T-cell (primary cell): ENCODE results near the gene CEP350. TPM values are rescaled to one million over a fixed set of nuclear protein-coding genes. Genes with fewer than 3 reads are reported as not detected.

Source experiments
- ATAC-seq, 4 experiments: fragments of 200-7000 bp in 3 of 4; fragments of 150-1000 bp in 1 of 4; cut with Tn5 transposase; replicated peaks in 1 of 4; 1 replicate in 3 of 4; 2 replicates in 1 of 4; pipeline ENCODE4 v1.10.0; 2021; ENCODE audit warnings: moderate library complexity in 3 of 4, mild to moderate bottlenecking in 2 of 4, moderate number of reproducible peaks in 1 of 4
- CTCF ChIA-PET, 2 donors: fragments of 300-600 bp; sonication (Branson Sonifier 250); formaldehyde crosslinking; loops; one replicate each; lab custom pipeline; 2022; ENCODE audit warnings: antibody characterized with exemption in 2 of 2; lab: Charles Lee
- POLR2A ChIA-PET, 2 donors: fragments of 300-600 bp; sonication (Branson Sonifier 250); formaldehyde crosslinking; loops; one replicate each; lab custom pipeline; 2022; ENCODE audit warnings: antibody characterized with exemption in 2 of 2; lab: Charles Lee
- DNase-seq, 35 experiments: peaks; one replicate each; pipeline versions ENCODE4 v3.0.0 to v3.0.0-alpha.2; 2013 to 2023
- H3K27ac ChIP-seq: one replicate; pipeline ENCODE4 v1.5.1; 2013; ENCODE audit warnings: low read length
- H3K27me3 ChIP-seq, 2 experiments: replicated peaks in 1 of 2; 1 replicate in 1 of 2; 2 replicates in 1 of 2; pipeline versions ENCODE4 v1.6.1 to v1.7.0; 2013; ENCODE audit warnings: low read length in 1 of 2, mixed read lengths in 1 of 2; ENCODE audit not compliant: control insufficient read depth in 2 of 2, insufficient read depth in 2 of 2; ENCODE audit errors: extremely low read depth in 1 of 2
- H3K36me3 ChIP-seq, 2 donors: 1 replicate in 1 of 2; 2 replicates in 1 of 2; pipeline versions ENCODE4 v1.6.1 to v1.7.0; 2013; ENCODE audit warnings: low read length in 1 of 2; ENCODE audit not compliant: control insufficient read depth in 2 of 2, insufficient read depth in 1 of 2; ENCODE audit errors: extremely low read depth in 1 of 2
- H3K4me1 ChIP-seq, 2 experiments: 1 replicate in 1 of 2; 2 replicates in 1 of 2; pipeline versions ENCODE4 v1.6.1 to v1.7.0; 2013; ENCODE audit warnings: low read length in 2 of 2, mixed read lengths in 1 of 2; ENCODE audit not compliant: insufficient read depth in 2 of 2, control insufficient read depth in 1 of 2; ENCODE audit errors: extremely low read depth in 1 of 2
- H3K4me3 ChIP-seq, 2 donors: 1 replicate in 1 of 2; 2 replicates in 1 of 2; pipeline versions ENCODE4 v1.5.1 to v1.7.0; 2013; ENCODE audit warnings: mild to moderate bottlenecking in 2 of 2, low read length in 1 of 2, moderate library complexity in 1 of 2; ENCODE audit not compliant: control insufficient read depth in 1 of 2; ENCODE audit errors: extremely low read depth in 1 of 2
- H3K9me3 ChIP-seq: 2 replicates; pipeline ENCODE4 v1.7.0; 2013
- H3K27ac Mint-ChIP-seq, 2 donors: one replicate each; pipeline ENCODE4 v1.8.0; 2020 to 2021; ENCODE audit warnings: mild to moderate bottlenecking in 2 of 2, mixed read lengths in 2 of 2
- H3K27me3 Mint-ChIP-seq, 2 donors: one replicate each; pipeline ENCODE4 v1.8.0; 2021 to 2022; ENCODE audit warnings: mixed read lengths in 2 of 2
- H3K36me3 Mint-ChIP-seq: one replicate; pipeline ENCODE4 v1.8.0; 2021; ENCODE audit warnings: mixed read lengths
- H3K4me1 Mint-ChIP-seq, 3 donors: one replicate each; pipeline ENCODE4 v1.8.0; 2020 to 2022; ENCODE audit warnings: mixed read lengths in 3 of 3, mild to moderate bottlenecking in 1 of 3
- H3K4me3 Mint-ChIP-seq, 3 donors: one replicate each; pipeline ENCODE4 v1.8.0; 2020 to 2022; ENCODE audit warnings: mild to moderate bottlenecking in 3 of 3, mixed read lengths in 3 of 3, moderate library complexity in 3 of 3
- H3K9me3 Mint-ChIP-seq, 3 donors: one replicate each; pipeline ENCODE4 v1.8.0; 2020 to 2022; ENCODE audit warnings: mixed read lengths in 3 of 3
- WGBS: methylation state at CpG from one replicate; pipeline ENCODE4 v1.1.5; 2013; ENCODE audit warnings: missing lambda C conversion rate; ENCODE audit not compliant: insufficient coverage; 5-methylcytosine and 5-hydroxymethylcytosine counted together
- total RNA-seq, 35 experiments: library from RNA in 6 of 35; stranded (reverse) in 6 of 35; fragments of 120-200 nt in 1 of 35; gene quantifications; one replicate each; pipeline versions ENCODE4 v1.2.1 to v1.2.4 and lab custom pipeline; 2013 to 2026

The CEP350 gene
- total RNA-seq, 5 donors from 2014 or later (not counting 1 experiment from before 2014, with no cell fraction given), result 62.1 to 81.3 (median 72.3) TPM

- peaks cover 48% of the 10 kb centered on the region for H3K36me3 Mint-ChIP-seq
- H3K27ac Mint-ChIP-seq, result peak overlapping the region in 1 of 2 donors; percentile 5
- H3K4me3 ChIP-seq, result no peak overlapping the region
- no peaks in the 10 kb centered on the region for H3K4me1 Mint-ChIP-seq
- 100% methylated on average over 2 of the region's 4 CpGs for WGBS
- ATAC-seq (no peak), DNase-seq (no peak)
- no peak overlapping the region for H3K27ac ChIP-seq
- no peaks in the 10 kb centered on the region for H3K4me1 ChIP-seq
- H3K4me3 Mint-ChIP-seq, result no peak overlapping the region
- H3K9me3 ChIP-seq, result no peaks in the 10 kb centered on the region
- peaks cover 0 to 68% of the 10 kb centered on the region in 2 donors for H3K36me3 ChIP-seq
- no peaks in the 10 kb centered on the region for H3K27me3 ChIP-seq
- POLR2A ChIA-PET, result no interaction called here
- no peaks in the 10 kb centered on the region for H3K9me3 Mint-ChIP-seq
- no peaks in the 10 kb centered on the region for H3K27me3 Mint-ChIP-seq
- CTCF ChIA-PET, result interaction anchor here in 1 of 2 donors (0.6 kb wide), 1 partner anchor 8 kb away, joined by 3 read pairs; no protein-coding TSS in a partner anchor
Observed at GRCh38 chr1:180092931-180093650, 138.5 kb downstream of the CEP350 start.

- no peak overlapping the region for H3K27ac ChIP-seq
- DNase-seq (no peak), ATAC-seq (no peak)
- no peak overlapping the region for H3K4me3 Mint-ChIP-seq
- H3K27ac Mint-ChIP-seq, result no peak overlapping the region
- peaks cover 44% of the 10 kb centered on the region for H3K36me3 Mint-ChIP-seq
- H3K27me3 ChIP-seq, result no peaks in the 10 kb centered on the region
- H3K36me3 ChIP-seq, result peaks cover 0 to 70% of the 10 kb centered on the region in 2 donors
- H3K27me3 Mint-ChIP-seq, result no peaks in the 10 kb centered on the region
- ChIA-PET CTCF (no interaction called here), POLR2A (no interaction called here)
- H3K4me1 Mint-ChIP-seq, result no peaks in the 10 kb centered on the region
- H3K4me3 ChIP-seq, result no peak overlapping the region
- H3K9me3 Mint-ChIP-seq, result no peaks in the 10 kb centered on the region
- H3K4me1 ChIP-seq, result no peaks in the 10 kb centered on the region
- H3K9me3 ChIP-seq, result no peaks in the 10 kb centered on the region
- WGBS, result no CpG with 5 or more reads among the region's 3 CpGs
Observed at GRCh38 chr1:180094705-180095295, 140.2 kb downstream of the CEP350 start.

GRCh38 chr1:180096584-180097325 lies 142.1 kb downstream of the CEP350 start:
- POLR2A ChIA-PET, result no interaction called here
- CTCF ChIA-PET, result interaction anchor here in 1 of 2 donors (0.6 kb wide), 1 partner anchor 41 kb away, joined by 9 read pairs; no protein-coding TSS in a partner anchor
- H3K27me3 ChIP-seq, result no peaks in the 10 kb centered on the region
- peaks cover 0 to 61% of the 10 kb centered on the region in 2 donors for H3K36me3 ChIP-seq
- no peak overlapping the region for H3K4me3 Mint-ChIP-seq
- ATAC-seq (no peak), DNase-seq (no peak)
- no peak overlapping the region for H3K27ac Mint-ChIP-seq
- peaks cover 59% of the 10 kb centered on the region for H3K36me3 Mint-ChIP-seq
- no peaks in the 10 kb centered on the region for H3K4me1 ChIP-seq
- H3K4me1 Mint-ChIP-seq, result peaks cover 0 to 7% (median 0%) of the 10 kb centered on the region in 3 donors
- WGBS, result 100% methylated on average over 1 of the region's 4 CpGs
- H3K9me3 ChIP-seq, result no peaks in the 10 kb centered on the region
- H3K9me3 Mint-ChIP-seq, result no peaks in the 10 kb centered on the region
- H3K27me3 Mint-ChIP-seq, result no peaks in the 10 kb centered on the region
- H3K27ac ChIP-seq, result no peak overlapping the region
- H3K4me3 ChIP-seq, result no peak overlapping the region

- H3K36me3 ChIP-seq, result peaks cover 0 to 56% of the 10 kb centered on the region in 2 donors
- Mint-ChIP-seq H3K27me3 (no peaks in the 10 kb centered on the region), H3K9me3 (no peaks in the 10 kb centered on the region), H3K4me3 (no peak overlapping the region), H3K27ac (no peak overlapping the region), H3K36me3 (peaks cover 60% of the 10 kb centered on the region), H3K4me1 (peaks cover 0 to 7% (median 0%) of the 10 kb centered on the region in 3 donors)
- CTCF ChIA-PET, result no interaction called here
- ATAC-seq (no peak), DNase-seq (no peak)
- H3K27ac ChIP-seq, result no peak overlapping the region
- whole genome bisulfite sequencing, result no CpG with 5 or more reads among the region's 2 CpGs
- no peaks in the 10 kb centered on the region for H3K9me3 ChIP-seq
- H3K4me1 ChIP-seq, result no peaks in the 10 kb centered on the region
- POLR2A ChIA-PET, result no interaction called here
- no peaks in the 10 kb centered on the region for H3K27me3 ChIP-seq
- H3K4me3 ChIP-seq, result no peak overlapping the region
Observed at GRCh38 chr1:180097326-180097605, 142.7 kb downstream of the CEP350 start.

GRCh38 chr1:180101411-180101810 lies 146.8 kb downstream of the CEP350 start:
- no peak overlapping the region for H3K27ac Mint-ChIP-seq
- H3K4me3 Mint-ChIP-seq, result no peak overlapping the region
- H3K36me3 Mint-ChIP-seq, result peaks cover 49% of the 10 kb centered on the region
- no CpG with 5 or more reads among the region's 1 CpG for WGBS
- ATAC-seq (no peak), DNase-seq (no peak)
- H3K4me3 ChIP-seq, result no peak overlapping the region
- no peaks in the 10 kb centered on the region for H3K4me1 ChIP-seq
- H3K4me1 Mint-ChIP-seq, result peaks cover 0 to 7% (median 0%) of the 10 kb centered on the region in 3 donors
- H3K36me3 ChIP-seq, result peaks cover under 1 to 46% of the 10 kb centered on the region in 2 donors
- no peaks in the 10 kb centered on the region for H3K9me3 Mint-ChIP-seq
- CTCF ChIA-PET, result interaction anchor here in 1 of 2 donors (0.9 kb wide), 1 partner anchor 78 kb away, joined by 3 read pairs; no protein-coding TSS in a partner anchor
- no peaks in the 10 kb centered on the region for H3K9me3 ChIP-seq
- no peaks in the 10 kb centered on the region for H3K27me3 Mint-ChIP-seq
- no peaks in the 10 kb centered on the region for H3K27me3 ChIP-seq
- H3K27ac ChIP-seq, result no peak overlapping the region
- POLR2A ChIA-PET, result interaction anchor here in 1 of 2 donors (0.6 to 0.7 kb wide), 4 partner anchors 28 to 797 kb away, joined by 3 to 8 read pairs (median 4); no protein-coding TSS in a partner anchor

- no peaks in the 10 kb centered on the region for H3K9me3 Mint-ChIP-seq
- Histone ChIP-seq H3K36me3 (peaks cover 9 to 50% of the 10 kb centered on the region in 2 donors), H3K27ac (no peak overlapping the region), H3K4me1 (no peaks in the 10 kb centered on the region), H3K4me3 (no peak overlapping the region), H3K27me3 (no peaks in the 10 kb centered on the region), H3K9me3 (no peaks in the 10 kb centered on the region)
- ChIA-PET POLR2A (no interaction called here), CTCF (no interaction called here)
- no peak for DNase-seq
- H3K27ac Mint-ChIP-seq, result no peak overlapping the region
- H3K4me3 Mint-ChIP-seq, result no peak overlapping the region
- H3K27me3 Mint-ChIP-seq, result no peaks in the 10 kb centered on the region
- no peak for ATAC-seq
- peaks cover 0 to 7% (median 0%) of the 10 kb centered on the region in 3 donors for H3K4me1 Mint-ChIP-seq
- no CpG with 5 or more reads among the region's 1 CpG for WGBS
- H3K36me3 Mint-ChIP-seq, result peaks cover 60% of the 10 kb centered on the region
Observed at GRCh38 chr1:180103819-180104218, 149.2 kb downstream of the CEP350 start.
